Adrenal gland (tissue), 12 donors: ENCODE measurements around the gene PSMA2. TPM values are rescaled to one million over a fixed set of nuclear protein-coding genes. Genes with fewer than 3 reads are reported as not detected.

ENCODE experiments used
- DNase-seq, 7 donors: peaks; one replicate each; pipeline ENCODE4 v3.0.0-alpha.2; 2019 to 2020
- H3K27ac ChIP-seq, 5 donors: fragments of 200-600 bp; sonication (generic) in 4 of 5; 1 replicate in 3 of 5; 2 replicates in 2 of 5; pipeline versions ENCODE4 v1.5.1 to v1.8.0; 2016 to 2020; ENCODE audit warnings: mild to moderate bottlenecking in 1 of 5
- H3K27me3 ChIP-seq: fragments of 200-600 bp; 2 replicates; pipeline ENCODE4 v1.8.0; 2021
- H3K36me3 ChIP-seq, 2 donors: fragments of 200-600 bp; replicated peaks in 1 of 2; 1 replicate in 1 of 2; 2 replicates in 1 of 2; pipeline versions ENCODE4 v1.5.1 to v1.8.0; 2018 to 2022
- H3K4me1 ChIP-seq, 2 donors: fragments of 200-600 bp; replicated peaks in 1 of 2; 1 replicate in 1 of 2; 2 replicates in 1 of 2; pipeline versions ENCODE4 v1.5.1 to v1.8.0; 2018 to 2021
- H3K4me3 ChIP-seq, 4 donors: fragments of 200-600 bp; sonication (generic) in 3 of 4; one replicate each; pipeline ENCODE4 v1.5.1; 2016 to 2018
- H3K9me3 ChIP-seq, 3 donors: fragments of 200-600 bp; sonication (generic) in 1 of 3; replicated peaks in 1 of 3; 1 replicate in 2 of 3; 2 replicates in 1 of 3; pipeline versions ENCODE4 v1.5.1 to v1.8.0; 2016 to 2021
- POLR2A ChIP-seq, 2 donors: fragments of 450-650 bp; IDR thresholded peaks; one replicate each; pipeline ENCODE4 v1.6.1; 2017; ENCODE audit warnings: antibody characterized with exemption in 2 of 2, mild to moderate bottlenecking in 2 of 2, moderate library complexity in 1 of 2
- WGBS, 4 donors: extraction: QIAGEN DNeasy Blood & Tissue Kit in 2 of 4; methylation state at CpG; one replicate each; pipeline versions ENCODE4 v1.1.5 to v1.1.7; 2013 to 2017; 5-methylcytosine and 5-hydroxymethylcytosine counted together
- intact Hi-C, 2 donors: fragments of 100-400 bp; cut with DNase I; formaldehyde crosslinking; loops; one replicate each; pipeline versions ENCODE4 v1.14.1 to v1.15.0; 2022 to 2023
- polyA plus RNA-seq, 3 donors: library from polyadenylated mRNA; stranded (reverse); fragments of 200-250 nt in 2 of 3; fragments of 350-450 nt in 1 of 3; fragmentation: Illumina TruSeq in 1 of 3; extraction: RNeasy Lipid Tissue Mini Kit (QIAGEN cat#74804) in 1 of 3; gene quantifications; one replicate each; pipeline ENCODE4 v1.2.3, GENCODE V29; 2013 to 2014
- total RNA-seq, 9 donors: library from RNA; depleted of rRNA in 4 of 9; stranded (reverse); fragments of >200 nt in 4 of 9; fragments of 120-200 nt in 1 of 9; fragmentation: NEBNext Ultra II Directional in 1 of 9; extraction: Animal tissue kit (Norgen Biotek cat#: 25700) in 1 of 9; gene quantifications; one replicate each; pipeline versions ENCODE4 v1.1.0 to v1.2.4, GENCODE V29; 2013 to 2023
- TF ChIP-seq, protein P1 (sequence below), 6 experiments: fragments of 450-650 bp in 4 of 6; fragments of 200-600 bp in 2 of 6; sonication (generic) in 1 of 6; IDR thresholded peaks; 1 replicate in 5 of 6; 2 replicates in 1 of 6; pipeline versions ENCODE4 v1.5.1 to v1.8.0; 2016 to 2021; ENCODE audit warnings: antibody characterized with exemption in 6 of 6, mild to moderate bottlenecking in 2 of 6, moderate library complexity in 1 of 6
- donor health status: healthy with polysubstance abuse.
- donor health status: Bipolar disorder and iron deficiency.
- donor health status: DM: yes; HTN: yes; CAD: no.
- donor health status: DM: no; HTN: no; CAD: no.
- donor health status: DM: no; HTN: no; CAD: no.
- donor health status: DM: yes; HTN: yes; CAD: no.

Gene PSMA2
- total and polyA plus RNA-seq, 12 donors: 53.9 to 199 (median 84.6) TPM

DNA sequence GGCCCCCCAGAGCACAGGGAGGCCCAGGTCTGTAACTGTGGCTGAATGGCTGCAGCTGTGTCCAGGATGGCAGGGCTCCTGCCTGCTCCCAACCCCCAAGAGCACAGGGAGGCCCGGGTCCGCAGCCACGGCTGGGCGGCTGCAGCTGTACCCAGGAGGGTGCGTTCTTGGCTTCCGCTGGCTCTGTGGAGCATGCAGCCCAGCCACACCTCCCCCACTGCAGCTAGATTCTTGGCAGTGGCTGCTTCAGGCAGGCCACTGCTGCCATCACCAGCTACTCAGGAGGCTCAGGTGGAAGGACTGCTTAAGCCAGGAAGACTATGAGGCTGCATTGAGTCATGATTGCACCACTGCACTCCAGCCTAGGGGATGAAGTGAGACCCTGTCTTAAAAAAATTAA is 48.0 kb downstream of the PSMA2 start:
- Histone ChIP-seq H3K36me3 (no peaks in the 10 kb centered on the region), H3K27ac (no peak overlapping the region), H3K4me1 (peaks cover 0 to 15% of the 10 kb centered on the region in 2 donors), H3K4me3 (no peak overlapping the region), H3K27me3 (no peaks in the 10 kb centered on the region), H3K9me3 (no peaks in the 10 kb centered on the region)
- intact Hi-C loops: no loop called here
- DNase-seq: peak in 3 of 7 donors; percentile 2 to 28 (median 13)
- 95 to 100% (median 96%) methylated on average over 2 to 6 of the region's 6 CpGs; no CpG with 5 or more reads in 1 of the 4 donors for WGBS, 4 donors
- TF ChIP-seq, protein P1, sequence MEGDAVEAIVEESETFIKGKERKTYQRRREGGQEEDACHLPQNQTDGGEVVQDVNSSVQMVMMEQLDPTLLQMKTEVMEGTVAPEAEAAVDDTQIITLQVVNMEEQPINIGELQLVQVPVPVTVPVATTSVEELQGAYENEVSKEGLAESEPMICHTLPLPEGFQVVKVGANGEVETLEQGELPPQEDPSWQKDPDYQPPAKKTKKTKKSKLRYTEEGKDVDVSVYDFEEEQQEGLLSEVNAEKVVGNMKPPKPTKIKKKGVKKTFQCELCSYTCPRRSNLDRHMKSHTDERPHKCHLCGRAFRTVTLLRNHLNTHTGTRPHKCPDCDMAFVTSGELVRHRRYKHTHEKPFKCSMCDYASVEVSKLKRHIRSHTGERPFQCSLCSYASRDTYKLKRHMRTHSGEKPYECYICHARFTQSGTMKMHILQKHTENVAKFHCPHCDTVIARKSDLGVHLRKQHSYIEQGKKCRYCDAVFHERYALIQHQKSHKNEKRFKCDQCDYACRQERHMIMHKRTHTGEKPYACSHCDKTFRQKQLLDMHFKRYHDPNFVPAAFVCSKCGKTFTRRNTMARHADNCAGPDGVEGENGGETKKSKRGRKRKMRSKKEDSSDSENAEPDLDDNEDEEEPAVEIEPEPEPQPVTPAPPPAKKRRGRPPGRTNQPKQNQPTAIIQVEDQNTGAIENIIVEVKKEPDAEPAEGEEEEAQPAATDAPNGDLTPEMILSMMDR (IDR thresholded peaks at IDR 0.05): no peak
- TF ChIP-seq POLR2A (IDR thresholded peaks at IDR 0.05): no peak

DNA sequence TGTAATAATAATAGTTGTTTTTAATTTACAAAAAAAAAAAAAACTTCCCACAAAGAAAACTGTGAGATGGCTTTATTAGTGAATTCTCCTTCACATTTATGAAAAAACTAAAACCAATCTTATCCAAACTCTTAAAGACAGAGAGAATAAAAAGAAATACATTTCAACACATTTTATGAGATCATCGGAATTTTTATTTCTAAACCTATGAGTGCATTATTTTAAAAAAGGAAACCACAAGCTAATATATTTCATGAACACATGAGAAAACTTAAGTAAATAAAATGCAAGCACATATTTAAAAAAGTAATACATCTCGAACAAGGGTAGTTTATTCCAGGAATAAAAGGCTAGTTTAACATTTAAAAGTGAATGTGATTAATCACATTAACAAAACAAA is 51.6 kb downstream of the PSMA2 start:
- 82 to 91% (median 87%) methylated on average over 2 of the region's 2 CpGs for WGBS, 4 donors

DNA sequence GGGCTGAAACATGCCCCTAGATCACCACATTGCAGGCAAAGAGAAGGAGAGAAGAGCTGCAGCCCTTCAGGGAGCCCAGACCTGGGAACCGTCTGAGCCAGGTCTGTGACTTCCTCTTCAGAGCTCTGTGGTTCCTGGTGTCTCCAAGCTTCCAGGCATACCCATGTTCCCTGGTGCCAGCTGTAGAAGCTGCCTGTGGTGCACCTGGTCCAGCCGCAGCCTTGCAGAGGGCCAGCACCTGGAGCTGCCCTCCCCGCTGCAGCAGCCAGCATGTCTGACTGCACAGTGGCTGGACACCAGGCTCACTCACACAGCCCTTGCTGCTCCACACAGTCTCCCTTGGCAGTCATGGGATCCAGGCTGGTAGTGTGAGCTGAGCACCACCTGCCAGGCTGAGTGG is 53.7 kb downstream of the PSMA2 start:
- H3K27ac ChIP-seq: no peak overlapping the region
- H3K4me1 ChIP-seq: no peaks in the 10 kb centered on the region
- no peak overlapping the region for H3K4me3 ChIP-seq
- DNase-seq: no peak
- no peaks in the 10 kb centered on the region for H3K36me3 ChIP-seq
- 40 to 87% (median 77%) methylated on average over 1 to 3 of the region's 3 CpGs for WGBS, 4 donors
- H3K27me3 ChIP-seq: no peaks in the 10 kb centered on the region
- no peaks in the 10 kb centered on the region for H3K9me3 ChIP-seq
- intact Hi-C loops: loop anchor here in 1 of 2 donors (5.0 kb wide), 1 partner anchor 936 kb away; no protein-coding TSS in a partner anchor
- TF ChIP-seq, protein P1 (IDR thresholded peaks at IDR 0.05): no peak

More for the DNA sequence above, 51.6 kb downstream of the PSMA2 start:
- H3K4me3 ChIP-seq: no peak overlapping the region
- H3K27ac ChIP-seq: no peak overlapping the region
- no peaks in the 10 kb centered on the region for H3K27me3 ChIP-seq
- TF ChIP-seq, protein P1 (IDR thresholded peaks at IDR 0.05): no peak
- TF ChIP-seq POLR2A (IDR thresholded peaks at IDR 0.05): no peak
- intact Hi-C loops: no loop called here
- H3K9me3 ChIP-seq: no peaks in the 10 kb centered on the region
- H3K4me1 ChIP-seq: no peaks in the 10 kb centered on the region
- no peaks in the 10 kb centered on the region for H3K36me3 ChIP-seq
- no peak for DNase-seq

DNA sequence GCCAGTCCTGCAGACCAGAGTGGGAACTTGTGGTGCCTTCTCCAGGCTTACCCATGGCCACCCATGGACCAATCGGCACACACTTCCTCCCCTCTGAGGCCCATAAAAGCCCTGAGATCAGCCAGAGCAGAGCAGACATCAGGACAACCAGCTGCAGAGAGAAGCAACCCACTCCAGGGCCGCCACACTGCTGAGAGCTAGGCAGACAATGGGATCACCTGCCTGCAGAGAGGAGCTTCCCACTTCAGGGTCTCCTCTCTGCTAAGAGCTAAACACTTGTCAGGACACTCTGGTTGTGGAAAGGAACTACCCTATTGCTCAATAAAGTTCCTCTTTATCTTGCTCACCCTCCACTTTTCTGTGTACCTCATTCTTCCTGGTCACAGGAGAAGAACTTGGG is 54.1 kb downstream of the PSMA2 start:
- intact Hi-C loops: loop anchor here in 1 of 2 donors (5.0 kb wide), 1 partner anchor 936 kb away; no protein-coding TSS in a partner anchor

More for the DNA sequence above, 54.1 kb downstream of the PSMA2 start:
- no peaks in the 10 kb centered on the region for H3K36me3 ChIP-seq
- no peaks in the 10 kb centered on the region for H3K27me3 ChIP-seq
- 65 to 79% (median 74%) methylated on average over 2 of the region's 2 CpGs for WGBS, 4 donors
- H3K27ac ChIP-seq: no peak overlapping the region
- TF ChIP-seq POLR2A (IDR thresholded peaks at IDR 0.05): no peak
- TF ChIP-seq, protein P1 (IDR thresholded peaks at IDR 0.05): no peak
- H3K4me3 ChIP-seq: no peak overlapping the region
- H3K9me3 ChIP-seq: no peaks in the 10 kb centered on the region
- DNase-seq: no peak
- H3K4me1 ChIP-seq: no peaks in the 10 kb centered on the region
